NCI-H446 treated with DMSO at 0.1 percent for 48 hours (cell line): ENCODE data around the gene CRTC1.
"Not testable (repeated sequence)": the region's sequence is repeated elsewhere in the genome, so short reads cannot be mapped to it uniquely, and the experiment has no call there.

Experiments used
- DNase-seq: peaks from one replicate; lab custom pipeline; 2025; lab: John Stamatoyannopoulos, UW

Gene CRTC1

DNA sequence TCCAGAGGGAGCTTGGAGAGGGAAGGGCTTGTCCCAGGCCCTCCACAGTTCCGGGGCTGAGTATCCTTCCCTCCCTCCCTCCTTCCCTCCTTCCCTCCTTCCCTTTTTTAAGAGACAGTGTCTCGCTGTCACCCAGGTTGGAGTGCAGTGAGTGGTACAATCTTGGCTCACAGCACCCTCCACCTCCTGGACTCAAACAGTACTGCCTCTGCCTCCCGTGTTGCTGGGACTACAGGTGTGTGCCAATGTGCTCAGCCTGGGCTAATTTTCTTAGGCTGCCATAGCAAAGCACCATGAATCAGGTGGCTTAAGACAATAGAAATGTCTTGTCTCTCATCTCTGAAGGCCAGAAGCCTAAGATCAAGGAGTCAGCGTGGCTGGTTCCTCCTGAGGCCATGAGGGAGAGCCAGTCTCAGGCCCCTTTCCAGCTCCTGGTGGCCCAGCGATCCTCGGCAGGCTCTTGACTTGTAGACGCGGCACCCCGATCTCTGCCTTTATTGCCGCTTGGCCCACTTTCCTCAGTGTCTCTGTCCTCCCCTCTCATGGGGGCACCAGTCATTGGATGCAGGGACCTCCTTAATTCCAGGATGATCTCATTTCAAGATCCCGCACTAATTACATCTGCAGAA lies 47.5 kb downstream of the CRTC1 start:
- DNase-seq: no peak

DNA sequence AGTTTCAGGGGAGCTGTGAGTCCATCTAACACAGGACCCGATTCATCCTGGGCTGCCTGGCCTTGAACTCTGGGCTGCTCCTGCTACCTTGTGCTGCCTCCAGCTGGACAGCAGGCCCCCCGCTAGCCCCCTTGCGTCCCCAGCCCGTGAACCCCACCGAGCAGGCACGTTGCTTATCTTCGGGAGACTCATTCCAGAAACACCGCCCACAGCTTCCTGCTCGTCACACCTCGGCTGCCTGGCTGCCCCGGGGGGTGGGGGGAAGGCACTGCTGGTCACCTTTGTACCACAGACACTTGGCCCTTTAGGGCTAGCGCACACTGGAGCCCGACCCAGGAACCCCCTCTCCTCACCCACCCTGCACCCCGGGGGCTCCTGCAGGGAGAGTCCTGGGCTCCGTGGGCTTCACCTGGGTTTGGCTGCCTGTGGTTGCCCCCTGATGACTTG lies 48.1 kb downstream of the CRTC1 start:
- no peak for DNase-seq

DNA sequence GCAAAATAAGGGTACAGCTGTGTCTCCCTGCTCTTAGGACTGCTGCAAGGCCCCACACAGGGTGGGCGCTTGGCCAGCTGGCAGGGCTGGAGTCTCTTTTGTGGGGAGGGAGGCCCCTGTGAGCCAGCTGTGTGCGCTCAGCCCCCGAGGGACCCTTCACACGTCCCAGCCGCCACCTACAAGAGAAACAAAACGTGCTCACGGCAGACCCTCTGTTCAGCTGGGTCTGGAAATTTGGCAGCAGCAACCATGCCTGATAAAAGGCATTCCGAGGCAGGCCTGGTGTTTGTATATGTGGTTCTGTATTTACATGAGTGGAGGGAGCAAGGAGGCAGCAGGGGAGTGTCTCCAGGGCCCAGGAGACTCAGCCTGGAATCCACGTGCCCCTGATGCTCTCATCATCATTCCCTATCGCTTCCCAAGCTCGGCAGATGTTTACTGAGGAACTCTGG lies 49.7 kb downstream of the CRTC1 start:
- DNase-seq: peak; percentile 13

DNA sequence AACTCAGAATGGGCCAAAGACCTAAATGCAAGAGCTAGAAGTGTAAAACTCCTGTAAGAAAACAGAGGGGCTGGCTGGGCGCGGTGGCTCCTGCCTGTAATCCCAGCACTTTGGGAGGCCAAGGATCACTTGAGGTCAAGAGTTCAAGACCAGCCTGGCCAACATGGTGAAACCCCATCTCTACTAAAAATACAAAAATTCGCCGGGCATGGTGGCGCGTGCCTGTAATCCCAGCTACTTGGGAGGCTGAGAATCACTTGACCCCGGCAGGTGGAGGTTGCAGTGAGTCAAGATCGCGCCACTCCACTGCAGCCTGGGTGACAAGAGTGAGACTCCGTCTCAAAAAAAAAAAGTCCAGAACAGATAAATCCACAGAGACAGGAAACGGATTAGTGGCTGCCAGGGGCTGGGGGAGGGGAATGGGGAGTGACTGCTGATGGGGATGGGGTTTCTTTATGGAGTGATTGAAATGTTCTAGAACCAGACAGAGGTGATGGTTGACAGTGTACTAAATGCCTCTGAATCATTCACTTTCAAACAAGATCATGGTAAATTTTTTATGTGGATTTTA lies 50.4 kb downstream of the CRTC1 start:
- DNase-seq: not testable (repeated sequence)

DNA sequence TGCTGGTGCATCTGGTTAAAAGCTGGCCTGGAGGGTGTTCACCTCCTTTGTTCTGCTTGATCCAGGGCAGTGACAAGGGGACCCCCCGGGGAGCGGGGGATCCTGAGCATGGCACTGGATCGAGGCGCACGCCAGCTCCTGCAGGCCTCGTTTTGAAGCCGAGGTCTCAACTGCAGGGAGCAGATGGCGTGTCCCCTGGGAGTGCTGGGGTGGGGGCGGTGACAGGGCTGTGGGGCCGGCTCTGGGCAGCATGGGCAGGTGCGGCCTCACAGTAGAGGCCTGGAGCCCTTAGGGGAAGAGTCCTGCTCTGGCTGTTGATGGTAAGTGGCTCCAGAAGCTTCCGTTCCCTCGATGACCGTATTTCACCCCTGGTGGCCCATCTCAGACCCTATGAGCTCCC lies 51.8 kb downstream of the CRTC1 start:
- DNase-seq: no peak

DNA sequence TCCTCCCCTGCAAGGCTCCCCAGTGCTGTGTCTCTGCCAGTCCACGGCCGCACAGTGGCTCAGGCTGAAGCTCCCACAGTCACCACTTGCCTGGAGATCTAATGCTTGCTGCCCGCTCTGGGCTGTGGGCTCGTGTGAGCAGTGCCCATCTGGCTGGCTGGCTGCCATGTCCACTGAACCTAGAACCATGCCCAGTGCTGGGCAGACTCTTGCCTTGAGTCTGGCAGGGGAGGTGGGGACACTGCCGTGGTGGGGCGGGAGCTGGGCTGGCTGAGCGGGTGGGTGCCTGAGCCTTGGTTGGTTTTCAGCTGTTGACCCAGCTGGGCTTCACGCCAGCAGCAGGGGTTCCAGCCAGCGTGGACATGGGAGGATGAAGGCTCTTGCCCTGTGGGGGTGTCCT lies 52.3 kb downstream of the CRTC1 start:
- DNase-seq: no peak

DNA sequence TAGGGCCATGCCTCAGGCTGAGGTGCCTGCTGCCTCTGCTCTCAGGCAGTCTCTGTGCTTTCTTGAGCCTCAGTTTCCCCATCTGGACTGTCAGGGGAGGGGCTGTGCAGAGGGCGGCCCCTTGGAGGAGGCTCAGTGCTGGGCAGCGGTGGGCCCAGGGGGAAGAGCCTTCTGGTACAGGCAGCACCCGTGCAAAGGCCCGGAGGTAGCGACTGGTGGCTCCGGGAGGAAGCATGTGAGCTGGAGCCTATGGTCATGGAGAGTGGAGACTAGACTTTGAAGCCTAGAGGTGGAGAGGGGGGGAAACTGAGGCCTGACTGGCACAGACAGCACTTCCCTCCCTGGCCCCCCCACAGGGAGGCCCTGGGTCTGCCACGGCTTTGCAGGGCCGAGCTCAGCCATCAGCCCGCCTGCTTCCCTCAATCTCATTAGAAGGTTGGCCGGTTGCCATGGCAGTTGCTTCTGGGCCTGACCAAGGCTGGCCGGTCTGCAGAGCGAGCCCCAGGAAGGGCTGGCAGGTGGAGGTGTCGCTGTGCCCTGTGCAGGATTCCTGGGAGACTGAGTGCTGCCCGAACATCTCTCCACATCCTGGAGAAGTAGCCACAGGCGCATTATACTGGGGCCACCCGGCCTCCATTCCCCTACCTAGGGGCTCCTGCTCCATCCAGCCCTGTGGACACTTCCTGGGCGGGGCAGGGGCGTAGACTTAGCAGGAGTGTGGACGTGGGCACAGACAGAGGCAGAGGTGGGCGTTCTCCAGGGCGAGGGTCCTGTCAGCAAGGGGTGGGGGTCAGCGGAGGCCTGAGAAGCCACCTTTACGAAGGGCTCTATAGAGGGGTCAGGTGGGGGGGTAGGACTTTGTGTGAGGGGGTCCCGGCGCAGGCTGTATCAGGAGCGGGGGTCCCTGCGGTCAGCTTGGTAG lies 53.2 kb downstream of the CRTC1 start:
- no peak for DNase-seq

DNA sequence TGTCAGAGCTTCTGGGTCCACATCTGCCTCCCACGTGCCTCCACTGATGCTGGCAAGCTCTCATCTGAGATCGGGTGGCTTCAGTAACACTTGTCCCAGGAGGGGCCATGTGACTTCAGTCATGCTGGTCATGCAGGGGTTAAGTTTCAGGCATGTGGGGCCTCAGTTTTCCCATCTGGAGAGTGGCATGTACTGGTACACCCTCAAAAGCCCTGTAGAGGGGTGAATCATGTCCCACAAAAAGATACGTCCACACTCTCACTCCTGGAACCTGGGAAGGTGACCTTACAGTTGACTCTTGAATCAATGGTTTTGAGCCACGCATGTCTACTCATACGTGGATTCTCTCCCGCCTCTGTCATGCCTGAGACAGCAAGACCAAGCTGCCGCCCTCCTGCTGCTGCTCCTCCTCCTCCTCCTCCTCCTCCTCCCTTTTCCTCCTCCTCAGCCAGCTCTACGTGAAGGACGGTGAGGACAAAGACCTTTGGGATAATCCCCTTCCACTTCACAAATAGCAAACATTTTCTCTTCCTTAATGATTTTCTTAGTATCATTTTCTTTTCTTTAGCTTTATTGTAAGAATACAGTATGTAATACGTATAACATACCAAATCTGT lies 54.0 kb downstream of the CRTC1 start:
- DNase-seq: no peak

DNA sequence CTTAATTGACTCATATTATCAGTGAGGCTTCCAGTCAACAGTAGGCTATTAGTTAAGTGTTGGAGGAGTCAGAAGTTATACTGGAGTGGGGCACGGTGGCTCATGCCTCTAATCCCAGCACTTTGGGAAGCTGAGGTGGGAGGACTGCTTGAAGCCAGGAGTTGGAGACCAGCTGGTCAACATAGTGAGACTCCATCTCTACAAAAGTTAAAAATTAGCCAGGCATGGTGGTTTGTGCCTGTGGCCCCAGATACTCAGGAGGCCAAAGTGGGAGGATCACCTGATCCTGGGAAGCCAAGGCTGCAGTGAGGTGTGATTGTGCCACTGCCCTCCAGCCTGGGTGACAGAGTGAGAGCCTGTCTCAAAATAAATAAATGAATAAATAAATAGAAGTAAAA lies 54.5 kb downstream of the CRTC1 start:
- DNase-seq: no peak

DNA sequence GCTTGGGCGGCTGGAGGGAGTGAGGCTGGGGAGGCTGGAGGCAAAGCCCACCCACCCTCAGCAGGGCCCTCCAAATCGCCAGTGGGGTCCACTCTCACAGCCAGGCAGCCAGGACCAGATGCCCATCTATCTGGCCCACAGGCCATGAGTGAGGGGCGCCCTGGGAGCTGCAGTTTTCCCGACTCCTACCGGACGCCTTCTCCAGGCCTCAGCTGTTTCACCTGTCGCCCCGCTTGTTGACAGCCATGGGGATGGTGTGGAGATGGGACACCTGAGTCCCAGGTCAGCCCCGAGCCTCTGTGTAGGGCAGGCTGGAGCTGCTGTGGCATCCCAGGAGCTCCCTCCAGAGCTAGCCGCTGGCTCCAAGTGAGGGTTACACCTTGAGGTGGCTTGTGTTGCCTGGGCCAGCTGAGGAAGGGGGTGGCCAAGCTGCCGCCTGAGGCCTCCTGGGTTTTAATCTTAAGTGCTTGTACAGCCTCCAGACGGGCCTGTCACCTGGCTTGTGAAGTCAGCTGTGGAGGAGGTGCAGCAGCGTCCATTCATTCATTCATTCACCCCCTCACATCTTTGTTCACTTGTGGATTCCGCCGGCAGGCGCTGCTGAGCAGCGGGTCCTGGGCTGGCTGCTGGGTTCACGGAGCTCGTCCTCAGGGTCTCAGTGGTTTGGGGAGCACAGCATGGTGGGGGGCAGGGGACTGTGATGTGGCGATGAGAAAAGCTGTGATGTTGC lies 55.6 kb downstream of the CRTC1 start:
- no peak for DNase-seq

DNA sequence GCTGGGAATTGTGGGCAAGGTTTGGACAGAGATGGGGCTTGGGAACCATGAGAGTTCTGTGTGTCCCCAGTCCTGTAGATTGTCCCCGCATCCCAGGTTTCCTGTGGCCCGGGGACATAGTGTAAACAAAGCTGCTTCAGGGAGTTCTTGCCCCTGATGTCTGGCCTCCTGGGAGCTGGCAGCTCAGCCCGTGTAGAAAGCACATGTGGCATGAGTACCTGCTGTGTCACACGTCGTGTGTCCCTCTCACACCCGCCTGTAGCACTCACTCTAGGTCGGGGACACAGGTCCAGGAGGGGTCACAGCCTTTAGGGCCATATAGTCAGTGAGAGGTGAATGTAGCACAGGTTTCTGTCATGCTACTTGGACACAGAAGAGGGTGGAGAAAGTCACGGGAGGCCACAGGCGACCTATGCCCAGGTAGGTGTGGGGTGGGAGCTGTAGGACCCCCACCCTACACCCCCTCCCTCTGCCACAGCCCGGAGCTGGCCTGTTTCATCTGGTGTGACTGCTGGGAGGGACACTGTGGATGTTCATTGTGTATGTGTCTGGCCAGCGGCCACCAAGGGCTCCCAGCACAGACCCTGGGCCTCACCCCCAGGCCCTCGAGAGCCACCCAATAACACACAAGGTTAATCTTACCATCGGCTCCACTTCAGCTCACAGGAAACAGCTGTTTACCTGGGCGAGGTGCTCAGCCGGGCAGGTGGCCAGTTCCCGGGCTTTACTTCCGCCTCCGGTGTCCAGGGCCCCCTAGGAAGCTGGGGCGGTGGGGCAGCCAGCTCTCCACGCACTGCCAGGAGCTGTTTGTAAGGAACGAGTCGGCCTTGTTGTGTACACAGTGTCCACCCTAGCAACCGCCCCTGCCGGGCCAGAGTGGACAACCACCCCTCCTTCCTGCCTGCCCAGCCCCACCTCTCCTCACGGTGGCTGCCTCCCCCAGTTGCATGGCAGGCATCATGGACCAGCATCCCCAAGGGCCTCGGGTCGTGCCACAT lies 57.9 kb downstream of the CRTC1 start:
- no peak for DNase-seq

DNA sequence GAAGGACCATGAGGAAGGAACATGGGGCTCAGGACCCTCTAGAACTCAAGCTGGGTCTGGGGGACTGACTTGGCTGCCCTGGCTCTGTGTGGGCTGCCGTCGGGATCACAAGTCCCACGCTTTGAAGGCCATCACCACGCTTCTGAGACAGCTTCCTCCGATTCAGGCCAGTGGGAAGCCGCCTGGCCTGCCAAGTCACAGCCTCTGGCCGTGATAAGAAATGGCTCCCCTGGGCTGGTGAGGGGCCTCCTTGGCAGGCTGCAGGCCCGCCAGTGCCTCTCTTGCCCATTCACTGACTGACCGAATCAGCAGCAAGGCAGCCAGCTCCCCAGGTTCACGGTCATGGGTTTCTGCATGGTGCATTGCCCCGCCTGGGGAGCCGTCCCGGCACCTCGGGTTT lies 58.8 kb downstream of the CRTC1 start:
- no peak for DNase-seq

DNA sequence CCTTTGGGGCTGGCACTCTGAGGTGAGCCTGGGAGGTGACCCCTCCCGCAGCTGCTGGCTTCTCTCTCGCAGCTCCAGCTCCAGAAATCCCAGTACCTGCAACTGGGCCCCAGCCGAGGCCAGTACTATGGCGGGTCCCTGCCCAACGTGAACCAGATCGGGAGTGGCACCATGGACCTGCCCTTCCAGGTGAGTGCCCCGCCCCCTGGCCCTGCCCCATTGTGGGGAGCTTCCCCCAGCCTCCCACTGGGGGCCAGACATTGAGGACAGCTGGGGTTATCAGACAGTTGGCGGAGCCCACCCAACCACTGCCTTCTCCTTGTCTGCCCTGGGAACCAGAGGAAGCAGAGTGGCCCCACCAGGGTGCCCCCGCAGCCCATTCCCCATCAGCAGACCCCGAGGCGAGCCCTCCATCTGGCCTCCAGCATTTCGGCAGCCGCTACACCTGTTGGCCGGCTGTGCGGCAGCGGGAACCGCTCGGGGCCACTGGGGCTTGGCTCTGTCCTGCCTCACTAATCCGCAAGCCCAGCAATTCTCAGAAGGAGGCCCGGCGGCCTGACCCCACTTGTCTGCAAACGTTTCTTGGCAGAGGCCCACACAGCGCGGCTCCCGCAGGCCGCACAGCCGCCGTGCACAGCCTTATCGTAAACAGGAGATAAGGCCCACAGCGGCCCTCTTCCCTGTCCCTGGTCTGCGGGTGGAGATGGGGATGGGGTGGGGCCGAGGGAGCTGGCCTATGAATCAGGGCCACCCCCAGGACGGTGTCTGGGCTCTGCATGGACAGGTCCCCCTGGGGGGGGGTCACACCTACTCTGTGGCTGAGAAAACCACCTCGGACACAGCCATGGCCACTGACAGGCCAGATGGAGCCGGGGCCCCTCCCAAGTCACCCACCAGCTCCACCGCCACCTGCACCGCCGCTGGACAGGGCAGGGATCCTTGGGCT lies 59.6 kb downstream of the CRTC1 start:
- no peak for DNase-seq

DNA sequence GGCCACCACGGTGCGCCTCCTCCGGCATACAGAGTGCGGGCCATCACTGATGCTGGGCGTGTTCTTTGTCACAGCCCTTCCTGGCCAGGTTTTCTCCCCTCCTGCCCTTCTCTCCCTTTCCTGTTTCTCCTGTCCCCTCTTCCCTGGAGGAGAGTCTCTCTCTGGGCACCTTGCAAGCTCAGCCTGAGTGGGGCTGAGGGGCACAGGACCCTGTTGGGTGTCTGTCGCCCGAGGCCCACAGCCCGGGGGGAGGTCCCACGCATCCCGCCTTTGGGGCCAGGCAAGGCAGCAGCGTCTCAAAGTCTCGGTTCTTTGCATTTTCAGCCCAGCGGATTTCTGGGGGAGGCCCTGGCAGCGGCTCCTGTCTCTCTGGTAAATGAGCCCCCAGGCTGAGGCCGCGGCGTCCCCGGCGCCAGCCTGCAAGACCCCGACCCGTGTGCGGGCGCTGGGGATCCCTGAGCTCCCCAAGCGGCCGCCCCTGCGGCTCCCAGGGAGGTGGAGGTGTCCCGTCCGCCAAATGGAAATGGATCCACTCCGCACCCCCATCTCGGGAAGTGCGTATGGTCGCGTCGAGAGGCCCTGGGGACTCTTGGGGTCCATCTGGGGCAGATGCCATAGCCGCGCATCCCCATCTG lies 60.4 kb downstream of the CRTC1 start:
- DNase-seq: no peak

DNA sequence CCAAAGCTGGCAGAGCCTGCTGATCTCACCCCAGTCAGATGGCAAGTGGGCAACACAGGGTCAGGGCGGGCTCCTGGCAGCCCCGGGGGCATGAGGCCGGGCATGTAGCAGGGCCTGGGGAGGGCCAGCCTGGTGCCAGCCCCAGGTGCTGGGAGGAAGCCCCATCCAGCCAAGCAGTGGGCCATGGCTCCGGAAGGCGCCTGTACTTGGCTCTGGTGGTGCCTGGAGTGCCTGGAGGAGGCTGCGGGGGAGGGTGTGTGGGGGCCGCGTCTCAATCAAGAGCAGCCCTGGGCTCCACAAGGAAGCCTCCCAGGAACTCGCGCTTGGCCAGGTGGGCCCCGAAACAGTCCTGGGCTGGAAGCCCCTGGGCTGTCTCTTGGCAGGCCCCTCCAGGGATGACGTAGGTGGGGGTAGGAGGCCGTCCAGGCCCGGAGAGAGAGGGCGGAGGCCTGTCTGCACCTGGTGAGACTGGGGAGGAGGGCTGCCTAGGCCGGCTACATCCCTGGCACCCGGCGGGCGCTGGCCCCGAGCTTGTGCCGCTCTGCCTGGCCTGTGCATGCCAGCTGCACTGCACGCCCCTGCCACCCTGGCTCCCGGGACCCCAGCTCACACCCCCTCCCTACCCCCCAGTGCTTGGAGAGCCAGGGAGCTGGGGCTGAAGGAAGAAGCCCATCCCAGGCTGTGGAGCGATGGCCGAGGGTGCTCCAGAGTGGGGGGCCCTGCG lies 61.7 kb downstream of the CRTC1 start:
- peak; percentile 83 for DNase-seq

DNA sequence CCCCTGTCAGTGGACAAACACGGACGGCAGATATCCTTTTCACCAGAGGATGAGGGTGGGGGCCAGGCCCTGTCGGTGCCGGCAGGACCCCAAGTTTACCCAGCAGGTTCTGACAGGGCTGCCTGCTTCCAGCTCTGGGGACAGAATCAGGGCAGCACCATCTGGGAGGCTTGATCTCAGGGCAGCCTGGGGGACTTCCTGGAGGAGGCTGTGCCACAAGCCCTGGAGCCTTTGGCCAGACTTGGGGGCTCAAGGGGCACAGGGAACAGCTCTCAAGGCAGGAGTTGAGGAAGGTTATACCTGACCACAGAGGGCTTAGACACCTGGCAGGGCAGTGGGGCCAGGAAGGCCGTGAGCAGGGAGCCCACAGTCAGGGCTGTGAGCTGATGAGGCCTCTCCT lies 62.5 kb downstream of the CRTC1 start:
- no peak for DNase-seq

DNA sequence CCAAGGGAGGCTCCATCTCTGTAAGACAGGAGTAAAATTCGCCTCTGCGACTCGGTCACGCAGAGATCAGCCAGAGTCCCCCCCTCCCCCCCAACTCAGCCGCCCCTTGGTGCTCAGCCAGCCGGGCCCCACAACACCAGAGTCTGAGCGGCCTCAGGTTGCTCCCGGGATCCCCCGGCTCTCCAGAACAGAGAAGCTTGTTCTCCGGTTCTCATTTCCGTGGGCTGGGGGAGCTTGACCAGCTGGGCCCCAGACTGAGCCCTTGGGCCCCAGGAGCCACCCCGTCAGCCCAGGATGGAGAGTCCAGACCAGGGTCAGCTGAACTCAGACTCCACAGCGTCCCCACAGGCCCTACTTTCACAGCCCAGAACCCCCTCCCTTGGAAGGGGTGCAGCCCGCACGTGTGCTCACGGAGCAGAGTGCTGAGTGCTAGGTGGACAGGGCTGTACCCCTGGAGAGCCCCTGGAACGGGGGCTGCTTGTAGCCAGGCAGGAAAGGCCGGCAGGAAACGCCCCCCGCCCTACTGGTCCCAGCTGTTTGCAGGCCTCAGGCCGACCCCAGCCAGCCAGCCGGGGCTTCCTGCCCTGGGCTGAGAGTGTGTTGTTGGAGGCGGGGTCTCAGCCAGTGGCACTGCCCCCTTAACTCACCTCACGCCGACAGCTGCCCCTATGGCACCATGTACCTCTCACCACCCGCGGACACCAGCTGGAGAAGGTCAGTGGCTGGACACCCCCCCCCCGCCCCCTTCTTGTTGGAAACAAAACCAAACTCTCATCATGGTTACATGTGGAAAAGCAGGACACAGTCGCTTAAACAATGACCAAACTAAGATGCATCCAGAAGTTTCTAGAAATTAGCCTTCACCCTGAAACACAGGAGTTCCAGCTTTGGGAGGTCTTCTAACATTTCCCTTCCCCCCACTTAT lies 63.2 kb downstream of the CRTC1 start:
- no peak for DNase-seq
